AG10803 (cell line): Measurements from ENCODE around the gene HIPK2.

Experiments
- DNase-seq: peaks from one replicate; pipeline ENCODE4 v3.0.0; 2010; ENCODE audit warnings: low read depth
- H3K4me3 ChIP-seq: 2 replicates; pipeline ENCODE4 v1.5.1; 2011; ENCODE audit warnings: mild to moderate bottlenecking, low read length, control low read depth
- CTCF ChIP-seq: conservative IDR thresholded peaks from 2 replicates; pipeline ENCODE4 v1.5.1; 2011; ENCODE audit warnings: mild to moderate bottlenecking, low read length, control low read depth, inconsistent platforms

The HIPK2 gene

GRCh38 chr7:139768249-139768824 is 9.5 kb downstream of the HIPK2 start:
- H3K4me3 ChIP-seq, result no peak overlapping the region
- no peak for TF ChIP-seq CTCF
- DNase-seq, result no peak

- DNase-seq, result no peak
- H3K4me3 ChIP-seq, result no peak overlapping the region
- no peak for TF ChIP-seq CTCF
These were observed 10.2 kb downstream of the HIPK2 start for GRCh38 chr7:139767561-139767982.

- TF ChIP-seq CTCF, result no peak
- DNase-seq, result no peak
- no peak overlapping the region for H3K4me3 ChIP-seq
These were observed 12.7 kb downstream of the HIPK2 start for GRCh38 chr7:139765143-139765542.

GRCh38 chr7:139763330-139763729 is 14.5 kb downstream of the HIPK2 start:
- TF ChIP-seq CTCF, result no peak
- H3K4me3 ChIP-seq, result no peak overlapping the region
- peak; percentile 61 for DNase-seq

GRCh38 chr7:139762886-139763285 is 14.9 kb downstream of the HIPK2 start:
- H3K4me3 ChIP-seq, result no peak overlapping the region
- TF ChIP-seq CTCF, result no peak
- DNase-seq, result peak; percentile 77

GRCh38 chr7:139758388-139758787 is 19.4 kb downstream of the HIPK2 start:
- H3K4me3 ChIP-seq, result no peak overlapping the region
- DNase-seq, result no peak
- no peak for TF ChIP-seq CTCF

GRCh38 chr7:139757968-139758367 is 19.8 kb downstream of the HIPK2 start:
- no peak for TF ChIP-seq CTCF
- DNase-seq, result no peak
- no peak overlapping the region for H3K4me3 ChIP-seq
